Forelimb muscle (tissue), 1 donor: ENCODE data around the gene CEACAM20. TPM values are rescaled to one million over a fixed set of nuclear protein-coding genes. Genes with fewer than 3 reads are reported as not detected.
"Not testable (repeated sequence)": the region's sequence is repeated elsewhere in the genome, so short reads cannot be mapped to it uniquely, and the experiment has no call there.

Source experiments
- DNase-seq: peaks from one replicate; pipeline ENCODE4 v3.0.0-alpha.2; 2013; ENCODE audit warnings: low read depth
- polyA plus RNA-seq: library from polyadenylated mRNA; unstranded; fragments of 120-200 nt; gene quantifications from one replicate; pipeline ENCODE4 v1.2.1, GENCODE V29; 2013; ENCODE audit not compliant: insufficient read length

Gene CEACAM20
- polyA plus RNA-seq, 1 donor: not detected

DNA sequence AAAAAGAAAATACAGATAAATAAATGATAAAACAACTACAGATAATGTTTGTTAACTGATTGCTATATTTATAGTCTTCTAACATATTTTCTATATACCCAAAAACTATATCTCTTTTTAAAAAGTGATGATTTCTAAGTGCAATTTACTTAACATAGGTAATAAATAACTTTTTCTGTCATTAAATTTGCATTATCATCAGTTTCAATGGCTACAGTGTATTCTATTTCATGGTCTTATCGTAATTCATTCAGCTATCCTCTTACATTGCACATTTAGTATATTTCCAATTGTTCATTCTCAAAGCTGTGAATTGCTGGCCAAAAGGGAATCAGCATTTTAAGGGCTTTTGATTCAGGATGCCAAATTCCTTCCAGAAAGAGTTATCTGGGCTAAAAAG, 32.8 kb downstream of the CEACAM20 start:
- no peak for DNase-seq

DNA sequence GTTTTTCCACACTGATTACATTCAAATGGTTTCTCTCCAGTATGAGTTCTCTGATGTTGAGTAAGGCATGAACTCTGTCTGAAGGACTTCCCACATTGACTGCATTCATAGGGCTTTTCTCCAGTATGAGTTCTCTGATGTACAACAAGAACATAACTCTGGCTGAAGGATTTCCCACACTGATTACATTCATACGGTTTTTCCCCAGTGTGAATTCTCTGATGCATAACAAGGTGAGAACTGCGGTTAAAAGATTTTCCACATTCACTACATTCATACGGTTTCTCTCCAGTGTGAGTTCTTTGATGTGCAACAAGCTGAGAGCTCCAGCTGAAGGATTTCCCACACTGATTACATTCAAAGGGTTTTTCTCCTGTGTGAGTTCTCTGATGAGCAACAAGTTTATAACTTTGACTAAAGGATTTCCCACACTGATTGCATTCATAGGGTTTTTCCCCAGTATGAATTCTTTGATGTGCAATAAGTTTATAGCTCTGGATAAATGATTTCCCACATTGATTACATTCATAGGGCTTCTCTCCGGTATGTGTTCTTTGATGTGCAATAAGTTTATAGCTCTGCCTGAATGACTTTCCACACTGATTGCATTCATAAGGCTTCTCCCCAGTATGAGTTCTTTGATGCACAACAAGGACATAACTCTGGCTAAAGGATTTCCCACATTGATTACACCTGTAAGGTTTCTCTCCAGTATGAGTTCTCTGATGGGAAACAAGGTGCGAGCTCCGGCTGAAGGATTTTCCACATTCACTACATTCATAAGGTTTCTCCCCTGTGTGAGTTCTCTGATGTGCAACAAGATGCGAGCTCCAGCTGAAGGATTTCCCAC, 52.7 kb downstream of the CEACAM20 start:
- DNase-seq: no peak

DNA sequence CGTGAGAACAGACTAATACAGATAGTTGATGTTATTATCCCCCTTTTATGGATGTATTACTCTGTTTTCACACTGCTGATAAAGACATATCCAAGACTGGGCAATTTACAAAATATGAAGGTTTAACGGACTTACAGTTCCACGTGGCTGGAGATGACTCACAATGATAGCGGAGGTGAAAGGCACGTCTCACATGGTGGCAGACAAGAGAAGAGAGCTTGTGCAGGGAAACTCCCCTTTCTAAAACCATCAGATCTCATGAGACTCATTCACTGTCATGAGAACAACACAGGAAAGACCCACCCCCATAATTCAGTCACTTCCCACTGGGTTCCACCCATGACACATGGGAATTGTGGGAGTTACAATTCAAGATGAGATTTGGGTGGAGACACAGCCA, 60.7 kb downstream of the CEACAM20 start:
- not testable (repeated sequence) for DNase-seq

GRCh38 chr19:44462600-44463286, 66.7 kb downstream of the CEACAM20 start:
- DNase-seq: not testable (repeated sequence)

Other genes starting within 250 kb of the CEACAM20 start
- 5.4 TPM for gene ZNF235, start 224.7 kb downstream of the CEACAM20 start, polyA plus RNA-seq
- 5.0 TPM for gene ZNF112, start 173.0 kb downstream of the CEACAM20 start, polyA plus RNA-seq
- gene ZNF285, start 128.1 kb downstream of the CEACAM20 start, polyA plus RNA-seq: 6.3 TPM
- 4.8 TPM for gene ZNF229, start 81.2 kb downstream of the CEACAM20 start, polyA plus RNA-seq
- 6.4 TPM for gene ZNF180, start 29.2 kb downstream of the CEACAM20 start, polyA plus RNA-seq
- not detected for gene IGSF23, start 83.9 kb upstream of the CEACAM20 start, polyA plus RNA-seq
- 19.6 TPM for gene PVR, start 114.2 kb upstream of the CEACAM20 start, polyA plus RNA-seq
- 8.0 TPM for gene CEACAM19, start 141.8 kb upstream of the CEACAM20 start, polyA plus RNA-seq
- gene CEACAM16, start 169.5 kb upstream of the CEACAM20 start, polyA plus RNA-seq: 0.37 TPM
- 11.6 TPM for gene BCL3, start 219.0 kb upstream of the CEACAM20 start, polyA plus RNA-seq
- not detected for gene CBLC, start 248.2 kb upstream of the CEACAM20 start, polyA plus RNA-seq